NCI-H2107 treated with DMSO at 0.1 percent for 48 hours (cell line): ENCODE measurements around the gene AKT2.
"Not testable (repeated sequence)": the region's sequence is repeated elsewhere in the genome, so short reads cannot be mapped to it uniquely, and the experiment has no call there.

Experiments used
- DNase-seq: peaks from one replicate; lab custom pipeline; 2025; ENCODE audit not compliant: unreplicated experiment; lab: John Stamatoyannopoulos, UW

AKT2 gene

GRCh38 chr19:40221858-40222619, 63.1 kb downstream of the AKT2 start:
- DNase-seq, result peak; percentile 74

GRCh38 chr19:40220674-40221073, 64.5 kb downstream of the AKT2 start:
- no peak for DNase-seq

- DNase-seq, result no peak
These were observed 65.3 kb downstream of the AKT2 start for GRCh38 chr19:40219721-40220276.

- DNase-seq, result not testable (repeated sequence)
These were observed 66.1 kb downstream of the AKT2 start for GRCh38 chr19:40219029-40219428.

- DNase-seq, result no peak
These were observed 66.9 kb downstream of the AKT2 start, which contains the start of gene TTC9B for GRCh38 chr19:40217934-40218890. TTC9B (minus strand) TSS chr19:40218384; CDS start chr19:40218381, 3 bp downstream.

- peak; percentile 61 for DNase-seq
These were observed 67.9 kb downstream of the AKT2 start for GRCh38 chr19:40217027-40217810.

- DNase-seq, result no peak
These were observed 68.4 kb downstream of the AKT2 start for GRCh38 chr19:40216777-40217026.

GRCh38 chr19:40216013-40216776, 69.0 kb downstream of the AKT2 start:
- no peak for DNase-seq

GRCh38 chr19:40214936-40215335, 70.2 kb downstream of the AKT2 start:
- no peak for DNase-seq

- DNase-seq, result no peak
These were observed 71.1 kb downstream of the AKT2 start for GRCh38 chr19:40213882-40214570.

GRCh38 chr19:40213251-40213829, 71.8 kb downstream of the AKT2 start:
- DNase-seq, result no peak

GRCh38 chr19:40210889-40211288, 74.3 kb downstream of the AKT2 start:
- DNase-seq, result no peak

GRCh38 chr19:40208602-40209001, 76.5 kb downstream of the AKT2 start:
- DNase-seq, result no peak

- DNase-seq, result no peak
These were observed 79.4 kb downstream of the AKT2 start for GRCh38 chr19:40205760-40206159.

- no peak for DNase-seq
These were observed 80.8 kb downstream of the AKT2 start for GRCh38 chr19:40204381-40204780.

- no peak for DNase-seq
These were observed 84.6 kb downstream of the AKT2 start for GRCh38 chr19:40200341-40201099.

GRCh38 chr19:40198272-40198990, 86.7 kb downstream of the AKT2 start:
- no peak for DNase-seq

- no peak for DNase-seq
These were observed 91.6 kb downstream of the AKT2 start for GRCh38 chr19:40193587-40193849.
